HepG2 (cell line): ENCODE results near the gene THBS2. TPM values are rescaled to one million over a fixed set of nuclear protein-coding genes. Genes with fewer than 3 reads are reported as not detected.

Source experiments
- ATF4 ChIP-seq, 2 experiments: fragments of 450-650 bp in 1 of 2; sonication (generic) in 1 of 2; formaldehyde crosslinking; IDR thresholded peaks; 2 replicates each; pipeline versions ENCODE4 v1.5.0 to v1.8.0; 2020 to 2022; ENCODE audit warnings: mild to moderate bottlenecking in 1 of 2, missing genetic modification reagents in 1 of 2
- HNF1B ChIP-seq: sonication (generic); formaldehyde crosslinking; IDR thresholded peaks from 2 replicates; pipeline ENCODE4 v1.5.1; 2020; ENCODE audit warnings: mild to moderate bottlenecking, moderate library complexity, missing genetic modification reagents
- HNF4A ChIP-seq: sonication (generic); formaldehyde crosslinking; IDR thresholded peaks from 2 replicates; pipeline ENCODE4 v1.4.0; 2020; ENCODE audit warnings: missing genetic modification reagents
- ZNF207 ChIP-seq: fragments of 450-650 bp; IDR thresholded peaks from 2 replicates; pipeline ENCODE4 v1.6.1; 2016; ENCODE audit warnings: antibody characterized with exemption, borderline replicate concordance
- ZNF704 ChIP-seq: sonication (generic); formaldehyde crosslinking; IDR thresholded peaks from 2 replicates; pipeline ENCODE4 v1.8.1; 2023; ENCODE audit warnings: mild to moderate bottlenecking, inconsistent platforms, moderate library complexity, missing genetic modification reagents, borderline replicate concordance
- polyA plus RNA-seq, 8 experiments: library from polyadenylated mRNA; depleted of rRNA in 3 of 8; stranded (reverse) in 7 of 8; unstranded in 1 of 8; fragments of >200 nt; fragmentation: Illumina TruSeq in 4 of 8; extraction: Trizol in 4 of 8; gene quantifications; 2 replicates each; pipeline versions ENCODE4 v1.2.1 to v1.2.3, GENCODE V29; 2011 to 2016; ENCODE audit warnings: low read depth in 4 of 8, missing spikeins in 1 of 8, mixed read lengths in 1 of 8; ENCODE audit not compliant: insufficient read depth in 1 of 8
- total RNA-seq, 5 experiments: library from RNA; depleted of rRNA; stranded (reverse); fragments of >200 nt; fragmentation: Illumina TruSeq; extraction: Trizol; gene quantifications; 2 replicates each; pipeline ENCODE4 v1.2.3, GENCODE V29; 2016; ENCODE audit warnings: low read depth in 1 of 5
- TF ChIP-seq, protein P1 (sequence below): sonication (generic); formaldehyde crosslinking; IDR thresholded peaks from 2 replicates; pipeline ENCODE4 v1.4.0; 2020; ENCODE audit warnings: missing genetic modification reagents
- TF ChIP-seq, protein P2 (sequence below): sonication (generic); formaldehyde crosslinking; IDR thresholded peaks from one replicate; pipeline ENCODE4 v1.5.1; 2020; ENCODE audit warnings: mild to moderate bottlenecking, missing genetic modification reagents; ENCODE audit errors: not compliant biosample characterization

THBS2 gene
- total and polyA plus RNA-seq, 2 of the 13 experiments (the other 11 are each of a cell fraction or from before 2014, with no cell fraction given) = 0.12 to 0.15 TPM

DNA sequence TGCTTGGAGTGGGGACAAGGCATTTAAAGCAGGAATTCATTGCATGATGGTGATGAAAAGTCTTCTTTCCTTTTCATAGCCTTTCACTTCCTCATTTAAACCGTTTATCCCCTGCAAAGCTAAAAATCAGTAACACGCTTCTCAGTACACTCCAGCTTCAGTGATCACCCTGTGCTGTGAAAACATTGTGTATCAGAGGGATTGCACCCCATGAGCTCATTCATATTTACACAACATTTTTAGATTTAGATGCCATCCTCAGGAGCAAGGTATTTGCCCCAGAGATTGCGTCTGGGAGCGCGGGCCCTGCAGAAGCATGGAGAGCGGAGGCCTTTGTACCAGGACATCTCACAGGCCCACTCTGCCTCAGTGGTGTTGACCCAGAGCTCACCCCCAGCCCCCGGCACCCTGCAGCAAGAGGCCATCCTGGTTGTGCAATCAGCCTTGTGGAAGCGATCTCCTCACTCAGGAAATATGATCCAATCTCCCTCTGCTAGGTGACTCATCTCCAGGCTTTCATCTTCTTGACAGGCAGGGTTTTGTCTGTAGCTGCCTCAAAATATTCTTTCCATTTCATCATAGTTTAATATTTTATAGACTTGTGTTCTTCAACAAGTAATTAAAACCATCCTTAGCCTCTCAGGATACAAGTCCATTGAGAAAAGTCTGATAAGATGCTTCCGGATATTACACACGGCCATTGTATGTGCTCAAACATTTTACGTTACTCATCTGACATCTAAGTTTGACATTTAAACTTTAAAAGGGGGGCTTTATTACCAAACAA is 38.9 kb upstream of the THBS2 start (continued):
- TF ChIP-seq, protein P1, sequence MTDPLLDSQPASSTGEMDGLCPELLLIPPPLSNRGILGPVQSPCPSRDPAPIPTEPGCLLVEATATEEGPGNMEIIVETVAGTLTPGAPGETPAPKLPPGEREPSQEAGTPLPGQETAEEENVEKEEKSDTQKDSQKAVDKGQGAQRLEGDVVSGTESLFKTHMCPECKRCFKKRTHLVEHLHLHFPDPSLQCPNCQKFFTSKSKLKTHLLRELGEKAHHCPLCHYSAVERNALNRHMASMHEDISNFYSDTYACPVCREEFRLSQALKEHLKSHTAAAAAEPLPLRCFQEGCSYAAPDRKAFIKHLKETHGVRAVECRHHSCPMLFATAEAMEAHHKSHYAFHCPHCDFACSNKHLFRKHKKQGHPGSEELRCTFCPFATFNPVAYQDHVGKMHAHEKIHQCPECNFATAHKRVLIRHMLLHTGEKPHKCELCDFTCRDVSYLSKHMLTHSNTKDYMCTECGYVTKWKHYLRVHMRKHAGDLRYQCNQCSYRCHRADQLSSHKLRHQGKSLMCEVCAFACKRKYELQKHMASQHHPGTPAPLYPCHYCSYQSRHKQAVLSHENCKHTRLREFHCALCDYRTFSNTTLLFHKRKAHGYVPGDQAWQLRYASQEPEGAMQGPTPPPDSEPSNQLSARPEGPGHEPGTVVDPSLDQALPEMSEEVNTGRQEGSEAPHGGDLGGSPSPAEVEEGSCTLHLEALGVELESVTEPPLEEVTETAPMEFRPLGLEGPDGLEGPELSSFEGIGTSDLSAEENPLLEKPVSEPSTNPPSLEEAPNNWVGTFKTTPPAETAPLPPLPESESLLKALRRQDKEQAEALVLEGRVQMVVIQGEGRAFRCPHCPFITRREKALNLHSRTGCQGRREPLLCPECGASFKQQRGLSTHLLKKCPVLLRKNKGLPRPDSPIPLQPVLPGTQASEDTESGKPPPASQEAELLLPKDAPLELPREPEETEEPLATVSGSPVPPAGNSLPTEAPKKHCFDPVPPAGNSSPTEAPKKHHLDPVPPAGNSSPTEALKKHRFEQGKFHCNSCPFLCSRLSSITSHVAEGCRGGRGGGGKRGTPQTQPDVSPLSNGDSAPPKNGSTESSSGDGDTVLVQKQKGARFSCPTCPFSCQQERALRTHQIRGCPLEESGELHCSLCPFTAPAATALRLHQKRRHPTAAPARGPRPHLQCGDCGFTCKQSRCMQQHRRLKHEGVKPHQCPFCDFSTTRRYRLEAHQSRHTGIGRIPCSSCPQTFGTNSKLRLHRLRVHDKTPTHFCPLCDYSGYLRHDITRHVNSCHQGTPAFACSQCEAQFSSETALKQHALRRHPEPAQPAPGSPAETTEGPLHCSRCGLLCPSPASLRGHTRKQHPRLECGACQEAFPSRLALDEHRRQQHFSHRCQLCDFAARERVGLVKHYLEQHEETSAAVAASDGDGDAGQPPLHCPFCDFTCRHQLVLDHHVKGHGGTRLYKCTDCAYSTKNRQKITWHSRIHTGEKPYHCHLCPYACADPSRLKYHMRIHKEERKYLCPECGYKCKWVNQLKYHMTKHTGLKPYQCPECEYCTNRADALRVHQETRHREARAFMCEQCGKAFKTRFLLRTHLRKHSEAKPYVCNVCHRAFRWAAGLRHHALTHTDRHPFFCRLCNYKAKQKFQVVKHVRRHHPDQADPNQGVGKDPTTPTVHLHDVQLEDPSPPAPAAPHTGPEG (CRISPR knock-in tag) = peak; percentile 49; the same call in 1 of the 2 replicates
- TF ChIP-seq HNF1B = peak; percentile 92
- peak; percentile 80 for TF ChIP-seq HNF4A (CRISPR knock-in tag)
- TF ChIP-seq, protein P2, sequence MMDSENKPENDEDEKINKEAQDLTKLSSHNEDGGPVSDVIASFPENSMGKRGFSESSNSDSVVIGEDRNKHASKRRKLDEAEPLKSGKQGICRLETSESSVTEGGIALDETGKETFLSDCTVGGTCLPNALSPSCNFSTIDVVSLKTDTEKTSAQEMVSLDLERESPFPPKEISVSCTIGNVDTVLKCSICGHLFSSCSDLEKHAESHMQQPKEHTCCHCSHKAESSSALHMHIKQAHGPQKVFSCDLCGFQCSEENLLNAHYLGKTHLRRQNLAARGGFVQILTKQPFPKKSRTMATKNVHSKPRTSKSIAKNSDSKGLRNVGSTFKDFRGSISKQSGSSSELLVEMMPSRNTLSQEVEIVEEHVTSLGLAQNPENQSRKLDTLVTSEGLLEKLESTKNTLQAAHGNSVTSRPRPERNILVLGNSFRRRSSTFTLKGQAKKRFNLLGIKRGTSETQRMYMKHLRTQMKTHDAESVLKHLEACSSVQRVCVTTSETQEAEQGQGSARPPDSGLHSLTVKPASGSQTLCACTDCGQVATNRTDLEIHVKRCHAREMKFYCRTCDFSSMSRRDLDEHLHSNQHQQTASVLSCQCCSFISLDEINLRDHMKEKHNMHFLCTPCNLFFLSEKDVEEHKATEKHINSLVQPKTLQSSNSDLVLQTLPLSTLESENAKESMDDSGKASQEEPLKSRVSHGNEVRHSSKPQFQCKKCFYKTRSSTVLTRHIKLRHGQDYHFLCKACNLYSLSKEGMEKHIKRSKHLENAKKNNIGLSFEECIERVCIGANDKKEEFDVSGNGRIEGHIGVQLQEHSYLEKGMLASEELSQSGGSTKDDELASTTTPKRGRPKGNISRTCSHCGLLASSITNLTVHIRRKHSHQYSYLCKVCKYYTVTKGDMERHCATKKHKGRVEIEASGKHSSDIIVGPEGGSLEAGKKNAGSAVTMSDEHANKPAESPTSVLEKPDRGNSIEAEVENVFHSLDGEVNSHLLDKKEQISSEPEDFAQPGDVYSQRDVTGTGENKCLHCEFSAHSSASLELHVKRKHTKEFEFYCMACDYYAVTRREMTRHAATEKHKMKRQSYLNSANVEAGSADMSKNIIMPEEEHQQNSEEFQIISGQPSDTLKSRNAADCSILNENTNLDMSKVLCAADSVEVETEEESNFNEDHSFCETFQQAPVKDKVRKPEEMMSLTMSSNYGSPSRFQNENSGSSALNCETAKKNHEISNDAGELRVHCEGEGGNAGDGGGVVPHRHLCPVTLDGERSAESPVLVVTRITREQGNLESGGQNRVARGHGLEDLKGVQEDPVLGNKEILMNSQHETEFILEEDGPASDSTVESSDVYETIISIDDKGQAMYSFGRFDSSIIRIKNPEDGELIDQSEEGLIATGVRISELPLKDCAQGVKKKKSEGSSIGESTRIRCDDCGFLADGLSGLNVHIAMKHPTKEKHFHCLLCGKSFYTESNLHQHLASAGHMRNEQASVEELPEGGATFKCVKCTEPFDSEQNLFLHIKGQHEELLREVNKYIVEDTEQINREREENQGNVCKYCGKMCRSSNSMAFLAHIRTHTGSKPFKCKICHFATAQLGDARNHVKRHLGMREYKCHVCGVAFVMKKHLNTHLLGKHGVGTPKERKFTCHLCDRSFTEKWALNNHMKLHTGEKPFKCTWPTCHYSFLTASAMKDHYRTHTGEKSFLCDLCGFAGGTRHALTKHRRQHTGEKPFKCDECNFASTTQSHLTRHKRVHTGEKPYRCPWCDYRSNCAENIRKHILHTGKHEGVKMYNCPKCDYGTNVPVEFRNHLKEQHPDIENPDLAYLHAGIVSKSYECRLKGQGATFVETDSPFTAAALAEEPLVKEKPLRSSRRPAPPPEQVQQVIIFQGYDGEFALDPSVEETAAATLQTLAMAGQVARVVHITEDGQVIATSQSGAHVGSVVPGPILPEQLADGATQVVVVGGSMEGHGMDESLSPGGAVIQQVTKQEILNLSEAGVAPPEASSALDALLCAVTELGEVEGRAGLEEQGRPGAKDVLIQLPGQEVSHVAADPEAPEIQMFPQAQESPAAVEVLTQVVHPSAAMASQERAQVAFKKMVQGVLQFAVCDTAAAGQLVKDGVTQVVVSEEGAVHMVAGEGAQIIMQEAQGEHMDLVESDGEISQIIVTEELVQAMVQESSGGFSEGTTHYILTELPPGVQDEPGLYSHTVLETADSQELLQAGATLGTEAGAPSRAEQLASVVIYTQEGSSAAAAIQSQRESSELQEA (CRISPR knock-in tag) = no peak
- peak; percentile 48 to 99; a peak in 2 of 4 replicates for TF ChIP-seq ATF4 (CRISPR knock-in tag; IDR thresholded peaks at IDR 0.05)
- TF ChIP-seq ZNF207 = no peak
- TF ChIP-seq ZNF704 = no peak
